Measurements from ENCODE around the gene ABCG1. TPM values are rescaled to one million over a fixed set of nuclear protein-coding genes. Genes with fewer than 3 reads are reported as not detected.

The ABCG1 gene
- total RNA-seq, 4 donors from 2014 or later: 32.0 to 54.0 (median 35.2) TPM

GRCh38 chr21:42212266-42212665 is 6.7 kb upstream of the ABCG1 start:
- H3K36me3 ChIP-seq: no peaks in the 10 kb centered on the region
- no peak overlapping the region for H3K27ac ChIP-seq
- H3K4me3 ChIP-seq: no peak overlapping the region
- H3K9me3 ChIP-seq: no peaks in the 10 kb centered on the region
- 82% methylated on average over 3 of the region's 3 CpGs for WGBS
- no peaks in the 10 kb centered on the region for H3K27me3 ChIP-seq
- TF ChIP-seq CTCF (IDR thresholded peaks at IDR 0.05): no peak
- TF ChIP-seq POLR2AphosphoS5 (IDR thresholded peaks at IDR 0.05): no peak
- no peak for TF ChIP-seq POLR2A (IDR thresholded peaks at IDR 0.05)
- no peak for TF ChIP-seq EP300 (IDR thresholded peaks at IDR 0.05)
- H3K4me1 ChIP-seq: no peaks in the 10 kb centered on the region
- peak in 1 of 2 donors; percentile 11 for DNase-seq (ENCODE audit: low spot score in 2 of 2)

DNA sequence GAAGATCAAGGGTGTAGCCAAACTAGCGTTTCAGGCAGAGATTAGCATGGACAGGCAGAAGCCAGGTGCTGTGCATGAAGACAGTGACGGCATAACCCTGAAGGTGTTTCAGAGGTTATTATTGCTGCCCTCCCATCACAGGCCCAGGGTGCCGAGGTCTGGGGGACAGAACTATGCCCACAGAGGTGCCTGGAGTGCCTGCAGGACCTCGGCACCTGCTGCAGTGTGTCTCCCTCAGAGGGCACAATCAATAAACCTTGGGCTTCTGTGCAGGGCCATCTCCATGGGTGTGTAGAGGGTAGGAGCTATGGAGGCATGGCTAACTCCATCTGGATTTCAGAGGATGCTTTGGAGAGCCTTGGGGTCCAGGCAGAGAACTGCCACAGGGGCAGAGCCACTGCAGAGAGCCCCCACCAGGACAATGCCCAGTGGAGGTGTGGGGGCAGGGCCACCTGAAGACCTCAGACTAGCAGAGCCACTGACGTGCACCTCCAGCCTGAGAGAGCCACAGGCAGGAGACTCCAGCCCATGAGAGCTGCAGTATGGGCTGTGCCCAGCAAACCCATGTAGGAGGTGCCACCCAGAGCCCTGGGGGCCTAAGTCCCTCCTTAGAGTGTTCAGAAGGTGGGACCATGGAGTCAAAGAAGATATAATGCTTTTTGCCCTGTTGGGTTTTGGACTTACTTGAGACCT is 5.7 kb upstream of the ABCG1 start:
- peak in 1 of 2 donors; percentile 69 for DNase-seq (ENCODE audit: low spot score in 2 of 2)
- WGBS: 92% methylated on average over 5 of the region's 5 CpGs

GRCh38 chr21:42214081-42214750 is 4.7 kb upstream of the ABCG1 start:
- peaks cover 9% of the 10 kb centered on the region for H3K4me1 ChIP-seq
- no peak overlapping the region for H3K27ac ChIP-seq
- WGBS: 92% methylated on average over 10 of the region's 10 CpGs
- DNase-seq (ENCODE audit: low spot score in 2 of 2): peak; percentile 49 to 74
- no peaks in the 10 kb centered on the region for H3K27me3 ChIP-seq
- no peak overlapping the region for H3K4me3 ChIP-seq
- H3K36me3 ChIP-seq: no peaks in the 10 kb centered on the region
- no peak for TF ChIP-seq EP300 (IDR thresholded peaks at IDR 0.05)
- no peaks in the 10 kb centered on the region for H3K9me3 ChIP-seq

More for the DNA sequence above, 5.7 kb upstream of the ABCG1 start:
- H3K9me3 ChIP-seq: no peaks in the 10 kb centered on the region
- TF ChIP-seq EP300 (IDR thresholded peaks at IDR 0.05) (no peak), POLR2AphosphoS5 (IDR thresholded peaks at IDR 0.05) (no peak), POLR2A (IDR thresholded peaks at IDR 0.05) (no peak), CTCF (IDR thresholded peaks at IDR 0.05) (no peak)
- H3K4me3 ChIP-seq: no peak overlapping the region
- H3K27ac ChIP-seq: no peak overlapping the region
- H3K36me3 ChIP-seq: no peaks in the 10 kb centered on the region
- no peaks in the 10 kb centered on the region for H3K27me3 ChIP-seq
- H3K4me1 ChIP-seq: peaks cover under 1% of the 10 kb centered on the region

DNA sequence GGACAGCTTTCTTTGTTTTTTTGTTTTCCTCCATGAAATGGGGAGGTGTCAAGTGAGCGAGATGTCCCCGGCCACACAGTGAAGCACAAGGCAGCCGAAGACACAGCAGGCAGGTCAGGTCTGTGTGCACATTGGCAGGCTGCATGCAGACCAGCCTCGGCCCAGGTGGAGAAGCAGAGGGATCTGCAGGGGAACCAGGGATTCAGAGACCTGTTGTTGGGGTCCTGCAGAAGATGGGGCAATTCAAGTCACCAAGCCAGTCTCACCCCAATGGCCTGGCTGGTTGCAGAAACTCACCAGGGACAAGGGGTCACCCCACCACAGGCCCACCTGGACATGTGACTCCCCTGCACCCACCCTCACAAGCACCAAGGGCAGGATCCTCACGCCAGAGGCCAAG is 4.0 kb upstream of the ABCG1 start:
- H3K36me3 ChIP-seq: no peaks in the 10 kb centered on the region
- no peak overlapping the region for H3K4me3 ChIP-seq
- 93% methylated on average over 5 of the region's 5 CpGs for WGBS
- no peak overlapping the region for H3K27ac ChIP-seq
- TF ChIP-seq POLR2AphosphoS5 (IDR thresholded peaks at IDR 0.05) (no peak), EP300 (IDR thresholded peaks at IDR 0.05) (no peak), POLR2A (IDR thresholded peaks at IDR 0.05) (no peak), CTCF (IDR thresholded peaks at IDR 0.05) (no peak)
- peaks cover 11% of the 10 kb centered on the region for H3K4me1 ChIP-seq
- H3K27me3 ChIP-seq: no peaks in the 10 kb centered on the region
- no peaks in the 10 kb centered on the region for H3K9me3 ChIP-seq
- peak; percentile 40 to 47 for DNase-seq (ENCODE audit: low spot score in 2 of 2)

GRCh38 chr21:42215942-42216725 is 2.8 kb upstream of the ABCG1 start:
- WGBS: 96% methylated on average over 8 of the region's 9 CpGs
- TF ChIP-seq CTCF (IDR thresholded peaks at IDR 0.05) (no peak), POLR2A (IDR thresholded peaks at IDR 0.05) (no peak), EP300 (IDR thresholded peaks at IDR 0.05) (no peak), POLR2AphosphoS5 (IDR thresholded peaks at IDR 0.05) (no peak)
- Histone ChIP-seq H3K27me3 (no peaks in the 10 kb centered on the region), H3K27ac (no peak overlapping the region), H3K4me3 (no peak overlapping the region), H3K4me1 (peaks cover 20% of the 10 kb centered on the region), H3K36me3 (no peaks in the 10 kb centered on the region), H3K9me3 (no peaks in the 10 kb centered on the region)
- DNase-seq (ENCODE audit: low spot score in 2 of 2): peak; percentile 40 to 59

Measured in suprapubic skin (tissue), 4 donors.